H1 (cell line): ENCODE measurements around the gene KMT2E. TPM values are rescaled to one million over a fixed set of nuclear protein-coding genes. Genes with fewer than 3 reads are reported as not detected.

Source experiments
- CTCF ChIA-PET: fragments of 300-600 bp; sonication (Branson Sonifier 250); formaldehyde crosslinking; loops from one replicate; lab custom pipeline; 2021; ENCODE audit not compliant: partially characterized antibody; lab: Charles Lee
- POLR2A ChIA-PET: fragments of 300-600 bp; sonication (Branson Sonifier 250); formaldehyde crosslinking; loops from one replicate; lab custom pipeline; 2021; ENCODE audit warnings: inconsistent platforms; ENCODE audit not compliant: partially characterized antibody; lab: Charles Lee
- DNase-seq, 2 experiments: peaks; one replicate each; pipeline versions ENCODE4 v3.0.0 to v3.0.0-alpha.2; 2010 to 2022; ENCODE audit warnings: low spot score in 2 of 2, low read depth in 1 of 2, mixed read lengths in 1 of 2
- FAIRE-seq: peaks from 2 replicates; lab custom pipeline; 2011; peaks lifted over from hg19 to GRCh38; lab: Jason Lieb, UNC
- H2AFZ ChIP-seq: 2 replicates; pipeline ENCODE4 v1.8.1; 2012; ENCODE audit warnings: low read length, inconsistent platforms
- H2AK5ac ChIP-seq: 2 replicates; pipeline ENCODE4 v1.6.1; 2013; ENCODE audit warnings: low read depth, low read length
- H2BK120ac ChIP-seq: replicated peaks from 2 replicates; pipeline ENCODE3; 2013; ENCODE audit warnings: low read depth, low read length, inconsistent platforms
- H2BK12ac ChIP-seq: 2 replicates; pipeline ENCODE4 v1.6.1; 2013; ENCODE audit warnings: low read depth, low read length
- H2BK15ac ChIP-seq: 2 replicates; pipeline ENCODE4 v1.6.1; 2013; ENCODE audit warnings: low read length
- H2BK20ac ChIP-seq: 2 replicates; pipeline ENCODE4 v1.6.1; 2013; ENCODE audit warnings: low read length
- H2BK5ac ChIP-seq: 2 replicates; pipeline ENCODE4 v1.6.1; 2013; ENCODE audit warnings: low read depth, low read length
- H3K14ac ChIP-seq: 2 replicates; pipeline ENCODE4 v1.6.1; 2013; ENCODE audit warnings: inconsistent platforms; ENCODE audit not compliant: insufficient read length
- H3K18ac ChIP-seq: 2 replicates; pipeline ENCODE4 v1.6.1; 2013; ENCODE audit warnings: low read length; ENCODE audit errors: extremely low read depth
- H3K23ac ChIP-seq: 2 replicates; pipeline ENCODE4 v1.6.1; 2013; ENCODE audit warnings: inconsistent platforms; ENCODE audit not compliant: insufficient read length
- H3K23me2 ChIP-seq: 2 replicates; pipeline ENCODE4 v1.6.1; 2013; ENCODE audit warnings: low read depth, low read length
- H3K27ac ChIP-seq: 2 replicates; pipeline ENCODE4 v1.6.1; 2011; ENCODE audit warnings: low read depth, low read length, inconsistent platforms
- H3K27me3 ChIP-seq, 4 experiments: replicated peaks in 1 of 4; 1 replicate in 1 of 4; 2 replicates in 3 of 4; pipeline versions ENCODE4 v1.6.1 to v1.8.1; 2011 to 2013; ENCODE audit warnings: low read length in 3 of 4, mild to moderate bottlenecking in 3 of 4, inconsistent platforms in 2 of 4, mixed read lengths in 2 of 4, moderate library complexity in 1 of 4; ENCODE audit not compliant: control insufficient read depth in 3 of 4, insufficient read depth in 3 of 4; ENCODE audit errors: extremely low read depth in 1 of 4
- H3K36me3 ChIP-seq, 4 experiments: 2 replicates each; pipeline versions ENCODE4 v1.6.1 to v1.8.1; 2011 to 2013; ENCODE audit warnings: mild to moderate bottlenecking in 4 of 4, low read length in 3 of 4, moderate library complexity in 2 of 4, control low read depth in 1 of 4, inconsistent platforms in 1 of 4; ENCODE audit not compliant: insufficient read depth in 4 of 4, control insufficient read depth in 2 of 4
- H3K4ac ChIP-seq: replicated peaks from 2 replicates; pipeline ENCODE3; 2013; ENCODE audit warnings: low read length, low read depth, mixed read lengths, inconsistent platforms; ENCODE audit not compliant: insufficient read length
- H3K4me1 ChIP-seq, 4 experiments: replicated peaks in 1 of 4; 1 replicate in 1 of 4; 2 replicates in 3 of 4; pipeline versions ENCODE4 v1.6.1 to v1.8.1; 2011 to 2013; ENCODE audit warnings: low read length in 3 of 4, inconsistent platforms in 2 of 4, mixed read lengths in 1 of 4; ENCODE audit not compliant: insufficient read depth in 4 of 4, control insufficient read depth in 3 of 4
- H3K4me2 ChIP-seq, 2 experiments: 2 replicates each; pipeline versions ENCODE4 v1.6.1 to v1.8.1; 2011 to 2013; ENCODE audit warnings: low read depth in 2 of 2, low read length in 2 of 2, control low read depth in 1 of 2, inconsistent platforms in 1 of 2, mild to moderate bottlenecking in 1 of 2; ENCODE audit not compliant: insufficient read depth in 1 of 2
- H3K4me3 ChIP-seq, 4 experiments: fragments of 200-600, 300-600 bp in 1 of 4; sonication (generic), shearing (Covaris generic), sonication (Bioruptor Twin) in 1 of 4; 2 replicates each; pipeline versions ENCODE4 v1.5.1 to v1.8.1; 2011 to 2016; ENCODE audit warnings: low read length in 4 of 4, low read depth in 3 of 4, control low read depth in 2 of 4, inconsistent platforms in 2 of 4, mild to moderate bottlenecking in 2 of 4, mixed read lengths in 1 of 4, moderate library complexity in 1 of 4; ENCODE audit not compliant: insufficient read depth in 2 of 4; ENCODE audit errors: extremely low read depth in 1 of 4
- H3K56ac ChIP-seq: replicated peaks from 2 replicates; pipeline ENCODE3; 2013; ENCODE audit warnings: low read depth, mild to moderate bottlenecking, mixed read lengths, low read length, inconsistent platforms; ENCODE audit not compliant: insufficient read length
- H3K79me1 ChIP-seq: 2 replicates; pipeline ENCODE4 v1.6.1; 2013; ENCODE audit warnings: low read depth, low read length, control low read depth
- H3K79me2 ChIP-seq, 2 experiments: 2 replicates each; pipeline versions ENCODE4 v1.6.1 to v1.8.1; 2012 to 2013; ENCODE audit warnings: low read length in 2 of 2, mild to moderate bottlenecking in 2 of 2, inconsistent platforms in 1 of 2; ENCODE audit not compliant: insufficient read depth in 2 of 2, control insufficient read depth in 1 of 2
- H3K9ac ChIP-seq, 4 experiments: replicated peaks in 1 of 4; 1 replicate in 1 of 4; 2 replicates in 3 of 4; pipeline versions ENCODE4 v1.6.1 to v1.8.1; 2011 to 2013; ENCODE audit warnings: low read depth in 3 of 4, low read length in 3 of 4, control low read depth in 2 of 4, mild to moderate bottlenecking in 2 of 4, moderate library complexity in 2 of 4, inconsistent platforms in 1 of 4; ENCODE audit errors: extremely low read depth in 1 of 4
- H3K9me3 ChIP-seq, 2 experiments: 2 replicates each; pipeline versions ENCODE4 v1.6.1 to v1.8.1; 2012 to 2013; ENCODE audit warnings: mild to moderate bottlenecking in 2 of 2, moderate library complexity in 2 of 2, control low read depth in 1 of 2, inconsistent platforms in 1 of 2, low read depth in 1 of 2, low read length in 1 of 2, mixed read lengths in 1 of 2; ENCODE audit not compliant: insufficient read depth in 2 of 2
- H4K20me1 ChIP-seq, 2 experiments: replicated peaks in 1 of 2; 2 replicates each; pipeline versions ENCODE3 to v1.8.1; 2011 to 2013; ENCODE audit warnings: inconsistent platforms in 2 of 2, low read length in 2 of 2, mild to moderate bottlenecking in 1 of 2; ENCODE audit not compliant: insufficient read depth in 2 of 2, control insufficient read depth in 1 of 2
- H4K5ac ChIP-seq: 2 replicates; pipeline ENCODE4 v1.6.1; 2013; ENCODE audit warnings: low read length, low read depth, mixed read lengths, inconsistent platforms; ENCODE audit not compliant: insufficient read length
- H4K8ac ChIP-seq: 2 replicates; pipeline ENCODE4 v1.8.0; 2013; ENCODE audit warnings: mild to moderate bottlenecking, moderate library complexity, low read length, inconsistent platforms; ENCODE audit not compliant: insufficient read depth; ENCODE audit errors: extremely low read depth
- H4K91ac ChIP-seq: replicated peaks from 2 replicates; pipeline ENCODE3; 2013; ENCODE audit warnings: low read length, mixed read lengths, inconsistent platforms; ENCODE audit not compliant: insufficient read length
- BACH1 ChIP-seq: IDR thresholded peaks from 2 replicates; pipeline ENCODE4 v1.6.1; 2012; ENCODE audit warnings: low read length, improper control_type of control experiment
- CEBPB ChIP-seq: IDR thresholded peaks from 2 replicates; pipeline ENCODE4 v1.6.1; 2012; ENCODE audit warnings: low read depth, low read length
- CTCF ChIP-seq, 3 experiments: IDR thresholded peaks; 1 replicate in 2 of 3; 2 replicates in 1 of 3; pipeline versions ENCODE4 v1.5.1 to v1.6.1; 2011; ENCODE audit warnings: low read length in 3 of 3, mild to moderate bottlenecking in 3 of 3, inconsistent platforms in 2 of 3, low read depth in 1 of 3, moderate library complexity in 1 of 3; ENCODE audit not compliant: insufficient read depth in 1 of 3; ENCODE audit errors: control extremely low read depth in 1 of 3
- EGR1 ChIP-seq: IDR thresholded peaks from 2 replicates; pipeline ENCODE4 v1.6.1; 2011; ENCODE audit warnings: low read depth, low read length, borderline replicate concordance
- EP300 ChIP-seq, 2 experiments: IDR thresholded peaks; 1 replicate in 1 of 2; 2 replicates in 1 of 2; pipeline ENCODE4 v1.6.1; 2011 to 2012; ENCODE audit warnings: low read depth in 2 of 2, low read length in 2 of 2, mild to moderate bottlenecking in 2 of 2, borderline replicate concordance in 1 of 2, inconsistent platforms in 1 of 2, moderate library complexity in 1 of 2
- HDAC6 ChIP-seq: IDR thresholded peaks from one replicate; pipeline ENCODE4 v1.7.1; 2012; ENCODE audit warnings: low read depth, mild to moderate bottlenecking, inconsistent platforms, low read length, moderate library complexity
- NRF1 ChIP-seq: IDR thresholded peaks from 2 replicates; pipeline ENCODE4 v1.6.1; 2011; ENCODE audit warnings: mild to moderate bottlenecking, low read depth, low read length, improper control_type of control experiment
- POLR2A ChIP-seq, 2 experiments: IDR thresholded peaks; 1 replicate in 1 of 2; 2 replicates in 1 of 2; pipeline ENCODE4 v1.6.1; 2011; ENCODE audit warnings: low read depth in 2 of 2, low read length in 2 of 2, mild to moderate bottlenecking in 2 of 2; ENCODE audit errors: control extremely low read depth in 1 of 2
- POLR2AphosphoS5 ChIP-seq: IDR thresholded peaks from 2 replicates; pipeline ENCODE4 v1.6.1; 2011; ENCODE audit warnings: low read depth, low read length
- RXRA ChIP-seq: IDR thresholded peaks from 2 replicates; pipeline ENCODE4 v1.6.1; 2011; ENCODE audit warnings: low read depth, mild to moderate bottlenecking, low read length, moderate library complexity; ENCODE audit not compliant: insufficient read depth
- USF2 ChIP-seq: IDR thresholded peaks from 2 replicates; pipeline ENCODE4 v1.6.1; 2011; ENCODE audit warnings: low read length, improper control_type of control experiment
- WGBS, 2 experiments: shearing (Covaris generic) in 1 of 2; methylation state at CpG; one replicate each; pipeline versions ENCODE4 v1.1.6 to v1.1.7; 2013 to 2015; ENCODE audit warnings: low lambda C conversion rate in 2 of 2, mixed read lengths in 2 of 2, inconsistent platforms in 1 of 2, low coverage in 1 of 2, missing lambda C conversion rate in 1 of 2; ENCODE audit not compliant: insufficient replicate concordance in 2 of 2, insufficient coverage in 1 of 2, insufficient read length in 1 of 2; ENCODE audit errors: extremely low coverage in 1 of 2, missing lambda C conversion rate in 1 of 2; 5-methylcytosine and 5-hydroxymethylcytosine counted together
- polyA plus RNA-seq, 7 experiments: library from polyadenylated mRNA; depleted of rRNA in 3 of 7; stranded (reverse) in 5 of 7; unstranded in 2 of 7; fragments of >200 nt in 5 of 7; fragments of 200-250 nt in 2 of 7; gene quantifications; 1 replicate in 5 of 7; 2 replicates in 1 of 7; 4 replicates in 1 of 7; pipeline versions ENCODE4 v1.2.1 to v1.2.3, GENCODE V29; 2011 to 2013; ENCODE audit warnings: missing spikeins in 2 of 7, mixed read lengths in 2 of 7
- total RNA-seq: library from RNA; stranded (reverse); fragmentation: NEBNext Ultra II Directional; extraction: Animal tissue kit (Norgen Biotek cat#: 25700); gene quantifications from 2 replicates; pipeline ENCODE4 v1.2.1, GENCODE V29; 2021

The KMT2E gene
- total and polyA plus RNA-seq, 2 of the 8 experiments (the other 6 are each of a cell fraction or from before 2014, with no cell fraction given): 10.9 to 45.0 TPM

GRCh38 chr7:105000200-105000599, 13.8 kb upstream of the KMT2E start:
- Histone ChIP-seq H3K27me3 (no peaks in the 10 kb centered on the region), H3K79me1 (peaks cover 4% of the 10 kb centered on the region), H3K4ac (no peak overlapping the region), H3K56ac (no peak overlapping the region), H3K36me3 (peaks cover 0 to under 1% (median 0%) of the 10 kb centered on the region in 4 experiments; a peak in 2 of 8 replicates), H3K4me1 (peaks cover 0 to 8% (median 0%) of the 10 kb centered on the region in 4 experiments; a peak in 2 of 7 replicates), H2BK12ac (no peak overlapping the region), H4K5ac (no peak overlapping the region), H3K23me2 (no peaks in the 10 kb centered on the region), H3K79me2 (peaks cover 0 to 54% of the 10 kb centered on the region in 2 experiments), H4K8ac (no peak overlapping the region), H2BK120ac (no peak overlapping the region), H3K4me2 (no peak overlapping the region), H3K9ac (no peak overlapping the region), H3K14ac (no peak overlapping the region), H3K18ac (no peak overlapping the region), H3K23ac (no peak overlapping the region), H2BK15ac (no peak overlapping the region), H2AK5ac (no peak overlapping the region), H2BK20ac (no peak overlapping the region), H3K4me3 (no peak overlapping the region), H2AFZ (no peak overlapping the region), H4K20me1 (peaks cover 34 to 35% of the 10 kb centered on the region in 2 experiments), H2BK5ac (no peak overlapping the region), H3K9me3 (no peaks in the 10 kb centered on the region), H3K27ac (no peak overlapping the region), H4K91ac (no peak overlapping the region)
- ChIA-PET CTCF (no interaction called here), POLR2A (interaction anchor here (0.9 to 4.2 kb wide), 2 partner anchors 12 to 19 kb away, joined by 5 to 56 read pairs; partner anchors contain the start of gene KMT2E)
- FAIRE-seq (no peak), DNase-seq (no peak)
- 81% methylated on average over 4 of the region's 4 CpGs; no CpG with 5 or more reads in 1 of the 2 experiments for WGBS, 2 experiments
- TF ChIP-seq POLR2AphosphoS5: no peak
- no peak for TF ChIP-seq HDAC6
- no peak for TF ChIP-seq USF2
- no peak for TF ChIP-seq EGR1
- no peak for TF ChIP-seq BACH1
- no peak for TF ChIP-seq EP300 (IDR thresholded peaks at IDR 0.05; ENCODE audit: borderline replicate concordance in 1 of 2, low read depth in 2 of 2, low read length in 2 of 2)
- TF ChIP-seq NRF1: no peak
- TF ChIP-seq POLR2A (IDR thresholded peaks at IDR 0.05; ENCODE audit: control extremely low read depth in 1 of 2, low read depth in 2 of 2, low read length in 2 of 2): no peak
- TF ChIP-seq RXRA: no peak
- TF ChIP-seq CTCF (IDR thresholded peaks at IDR 0.05; ENCODE audit: control extremely low read depth in 1 of 3, insufficient read depth in 1 of 3, low read depth in 1 of 3, low read length in 3 of 3): no peak
- no peak for TF ChIP-seq CEBPB
